ENCODE measurements around the gene CLEC16A.

CLEC16A gene

DNA sequence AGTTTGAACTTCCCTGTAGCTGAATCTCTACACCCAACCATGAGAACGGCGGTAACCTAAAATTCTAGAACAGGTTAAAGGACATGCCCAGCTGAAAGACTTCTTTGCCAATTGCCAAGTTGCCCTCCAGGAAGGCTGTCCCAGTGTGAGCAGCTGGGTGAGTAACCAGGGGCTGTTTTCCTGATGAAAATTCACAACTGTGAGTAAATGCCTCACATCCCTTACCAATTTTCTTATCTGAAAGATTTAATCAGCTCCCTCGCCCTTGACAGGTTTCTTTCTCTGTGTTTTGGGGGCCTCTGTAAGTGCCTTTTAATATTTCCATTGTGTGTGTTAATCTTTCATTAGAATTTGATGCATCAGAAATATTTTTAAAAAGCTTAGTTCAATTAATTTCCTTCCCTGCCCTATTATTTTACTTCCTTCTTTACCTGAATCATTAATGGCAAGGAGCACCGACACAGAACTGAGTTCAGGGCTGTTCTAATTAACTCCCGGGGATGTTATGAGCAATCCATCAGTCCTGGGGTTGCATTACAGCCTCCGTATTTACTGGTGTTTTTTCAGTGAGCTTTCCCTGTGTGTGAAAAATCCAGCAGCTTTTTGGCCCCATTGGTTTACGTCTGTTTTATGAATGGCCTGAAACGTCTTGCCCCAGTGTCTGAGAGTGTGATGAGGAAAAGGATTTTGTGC is 152.9 kb downstream of the CLEC16A start:
- H3K4me1 ChIP-seq (ENCODE audit: insufficient read depth, low read length), result peaks cover 69% of the 10 kb centered on the region
- 0 out of 2 replicates have a peak, but pooled peaks cover 4% of the 10 kb centered on the region for H3K79me2 ChIP-seq (ENCODE audit: insufficient read depth, low read length)
- H4K20me1 ChIP-seq (ENCODE audit: insufficient read depth, low read length), result no peaks in the 10 kb centered on the region
- no peak overlapping the region for H2AFZ ChIP-seq (ENCODE audit: low read depth, low read length)
- DNase-seq, result no peak
- no peak overlapping the region for H3K4me3 ChIP-seq (ENCODE audit: low read depth in 1 of 2, low read length in 2 of 2)
- H3K9ac ChIP-seq (ENCODE audit: low read depth, low read length), result no peak overlapping the region
- H3K4me2 ChIP-seq (ENCODE audit: insufficient read depth, low read length), result no peak overlapping the region
- no peak for TF ChIP-seq EZH2 (IDR thresholded peaks at IDR 0.05; ENCODE audit: borderline replicate concordance, low read depth, low read length, severe bottlenecking)
- TF ChIP-seq, protein P1, sequence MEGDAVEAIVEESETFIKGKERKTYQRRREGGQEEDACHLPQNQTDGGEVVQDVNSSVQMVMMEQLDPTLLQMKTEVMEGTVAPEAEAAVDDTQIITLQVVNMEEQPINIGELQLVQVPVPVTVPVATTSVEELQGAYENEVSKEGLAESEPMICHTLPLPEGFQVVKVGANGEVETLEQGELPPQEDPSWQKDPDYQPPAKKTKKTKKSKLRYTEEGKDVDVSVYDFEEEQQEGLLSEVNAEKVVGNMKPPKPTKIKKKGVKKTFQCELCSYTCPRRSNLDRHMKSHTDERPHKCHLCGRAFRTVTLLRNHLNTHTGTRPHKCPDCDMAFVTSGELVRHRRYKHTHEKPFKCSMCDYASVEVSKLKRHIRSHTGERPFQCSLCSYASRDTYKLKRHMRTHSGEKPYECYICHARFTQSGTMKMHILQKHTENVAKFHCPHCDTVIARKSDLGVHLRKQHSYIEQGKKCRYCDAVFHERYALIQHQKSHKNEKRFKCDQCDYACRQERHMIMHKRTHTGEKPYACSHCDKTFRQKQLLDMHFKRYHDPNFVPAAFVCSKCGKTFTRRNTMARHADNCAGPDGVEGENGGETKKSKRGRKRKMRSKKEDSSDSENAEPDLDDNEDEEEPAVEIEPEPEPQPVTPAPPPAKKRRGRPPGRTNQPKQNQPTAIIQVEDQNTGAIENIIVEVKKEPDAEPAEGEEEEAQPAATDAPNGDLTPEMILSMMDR (IDR thresholded peaks at IDR 0.05; ENCODE audit: borderline replicate concordance, extremely low read depth, low read length, poor library complexity, severe bottlenecking), result no peak
- H3K27me3 ChIP-seq (ENCODE audit: insufficient read depth, low read length, poor library complexity), result no peaks in the 10 kb centered on the region
- H3K27ac ChIP-seq (ENCODE audit: low read length), result peak overlapping the region; percentile 90
- ATAC-seq (ENCODE audit: insufficient read depth, low read depth), result no peak
- H3K9me3 ChIP-seq (ENCODE audit: insufficient read depth, low read length, severe bottlenecking), result no peaks in the 10 kb centered on the region
- peaks cover 18% of the 10 kb centered on the region for H3K36me3 ChIP-seq (ENCODE audit: insufficient read depth, low read length)

DNA sequence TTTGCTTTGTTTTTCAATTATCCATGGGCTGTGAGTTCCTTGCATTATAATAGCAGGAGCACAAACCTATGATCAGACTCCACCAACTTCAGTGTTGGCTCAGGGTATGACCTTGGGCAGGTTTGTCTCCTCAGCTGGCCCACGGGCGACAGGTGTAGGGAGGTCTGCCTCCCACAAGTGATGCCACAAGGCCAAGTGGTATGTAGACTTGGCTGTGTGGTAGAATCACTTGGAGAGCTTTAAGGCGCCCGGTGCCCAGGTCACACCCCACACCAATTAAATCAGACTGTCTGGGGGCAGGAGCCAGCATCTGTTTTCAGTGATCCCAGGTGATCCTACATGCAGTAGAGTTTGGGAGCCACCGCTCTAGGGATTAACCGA is 153.4 kb downstream of the CLEC16A start:
- H3K4me3 ChIP-seq (ENCODE audit: low read depth in 1 of 2, low read length in 2 of 2), result no peak overlapping the region
- H3K9ac ChIP-seq (ENCODE audit: low read depth, low read length), result no peak overlapping the region
- H3K36me3 ChIP-seq (ENCODE audit: insufficient read depth, low read length), result peaks cover 17% of the 10 kb centered on the region
- H2AFZ ChIP-seq (ENCODE audit: low read depth, low read length), result no peak overlapping the region
- no peaks in the 10 kb centered on the region for H3K9me3 ChIP-seq (ENCODE audit: insufficient read depth, low read length, severe bottlenecking)
- peaks cover 65% of the 10 kb centered on the region for H3K4me1 ChIP-seq (ENCODE audit: insufficient read depth, low read length)
- ATAC-seq (ENCODE audit: insufficient read depth, low read depth) (no peak), DNase-seq (no peak)
- H3K79me2 ChIP-seq (ENCODE audit: insufficient read depth, low read length), result 0 out of 2 replicates have a peak, but pooled peaks cover 3% of the 10 kb centered on the region
- no peak overlapping the region for H3K4me2 ChIP-seq (ENCODE audit: insufficient read depth, low read length)
- TF ChIP-seq, protein P1 (IDR thresholded peaks at IDR 0.05; ENCODE audit: borderline replicate concordance, extremely low read depth, low read length, poor library complexity, severe bottlenecking), result no peak
- TF ChIP-seq EZH2 (IDR thresholded peaks at IDR 0.05; ENCODE audit: borderline replicate concordance, low read depth, low read length, severe bottlenecking), result no peak
- H4K20me1 ChIP-seq (ENCODE audit: insufficient read depth, low read length), result no peaks in the 10 kb centered on the region
- peak overlapping the region; percentile 60 for H3K27ac ChIP-seq (ENCODE audit: low read length)
- H3K27me3 ChIP-seq (ENCODE audit: insufficient read depth, low read length, poor library complexity), result no peaks in the 10 kb centered on the region

DNA sequence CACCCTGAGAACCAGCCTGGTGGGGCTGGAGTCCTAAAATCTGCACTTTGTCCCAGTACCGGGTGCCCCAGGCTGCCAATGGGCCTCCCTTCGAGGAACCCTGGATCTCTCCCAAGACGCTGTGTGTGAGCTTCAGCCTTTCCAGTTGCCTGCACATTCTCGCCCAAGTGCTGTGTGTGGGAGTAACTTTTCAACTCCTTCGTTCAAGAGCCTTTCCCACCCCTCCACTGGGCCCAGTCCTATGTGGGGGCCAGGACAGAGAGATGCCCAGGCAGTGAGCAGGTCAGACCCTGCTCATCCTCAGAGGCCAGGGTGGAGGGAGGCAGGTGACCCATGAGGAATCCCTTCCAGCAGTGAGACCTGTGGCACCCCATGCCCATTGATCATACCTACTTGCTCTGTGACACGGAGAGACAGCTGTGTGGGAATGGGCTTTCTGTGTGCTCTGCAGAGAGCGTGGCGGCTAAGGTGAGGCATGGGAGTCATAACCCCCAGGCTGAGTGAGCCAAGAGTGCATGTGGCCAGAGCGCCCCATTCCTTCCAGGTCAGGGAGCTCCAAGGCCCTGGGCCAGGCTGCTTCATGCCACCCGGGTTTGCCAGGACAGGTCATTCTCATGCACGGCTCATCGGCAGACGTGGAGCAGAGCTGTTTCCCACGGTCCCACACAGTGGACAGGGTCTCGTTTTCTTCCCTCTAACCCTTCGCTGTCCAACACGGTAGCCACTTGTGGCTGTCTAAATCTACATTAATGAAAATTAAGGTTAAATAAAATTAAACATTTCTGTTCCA is 154.4 kb downstream of the CLEC16A start:
- H3K27me3 ChIP-seq (ENCODE audit: insufficient read depth, low read length, poor library complexity), result no peaks in the 10 kb centered on the region
- DNase-seq (no peak), ATAC-seq (ENCODE audit: insufficient read depth, low read depth) (no peak)
- H3K4me3 ChIP-seq (ENCODE audit: low read depth in 1 of 2, low read length in 2 of 2), result no peak overlapping the region
- peaks cover 61% of the 10 kb centered on the region for H3K4me1 ChIP-seq (ENCODE audit: insufficient read depth, low read length)
- no peak overlapping the region for H2AFZ ChIP-seq (ENCODE audit: low read depth, low read length)
- peak overlapping the region; percentile 60 for H3K27ac ChIP-seq (ENCODE audit: low read length)
- no peaks in the 10 kb centered on the region for H4K20me1 ChIP-seq (ENCODE audit: insufficient read depth, low read length)
- peaks cover 17% of the 10 kb centered on the region for H3K36me3 ChIP-seq (ENCODE audit: insufficient read depth, low read length)
- H3K9me3 ChIP-seq (ENCODE audit: insufficient read depth, low read length, severe bottlenecking), result no peaks in the 10 kb centered on the region
- no peaks in the 10 kb centered on the region for H3K79me2 ChIP-seq (ENCODE audit: insufficient read depth, low read length)
- H3K9ac ChIP-seq (ENCODE audit: low read depth, low read length), result 0 out of 2 replicates have a peak overlapping the region, but pooled peaks have one; percentile 11
- TF ChIP-seq, protein P1 (IDR thresholded peaks at IDR 0.05; ENCODE audit: borderline replicate concordance, extremely low read depth, low read length, poor library complexity, severe bottlenecking), result no peak
- TF ChIP-seq EZH2 (IDR thresholded peaks at IDR 0.05; ENCODE audit: borderline replicate concordance, low read depth, low read length, severe bottlenecking), result no peak
- no peak overlapping the region for H3K4me2 ChIP-seq (ENCODE audit: insufficient read depth, low read length)
